Kidney tubule cell (primary cell): ENCODE results near the gene SLC24A4.
A peak's percentile ranks its signal among the peaks of the same experiment; 100 is the strongest.

Experiments used
- DNase-seq: peaks from one replicate; pipeline ENCODE4 v3.0.0-alpha.2; 2018; ENCODE audit warnings: low spot score

SLC24A4 gene

GRCh38 chr14:92323011-92323915 is at the start of gene SLC24A4:
Gene SLC24A4, plus strand, starts transcription at chr14:92323165. Its CDS starts 666 bp downstream, at chr14:92323831.
- DNase-seq = peak; percentile 1

DNA sequence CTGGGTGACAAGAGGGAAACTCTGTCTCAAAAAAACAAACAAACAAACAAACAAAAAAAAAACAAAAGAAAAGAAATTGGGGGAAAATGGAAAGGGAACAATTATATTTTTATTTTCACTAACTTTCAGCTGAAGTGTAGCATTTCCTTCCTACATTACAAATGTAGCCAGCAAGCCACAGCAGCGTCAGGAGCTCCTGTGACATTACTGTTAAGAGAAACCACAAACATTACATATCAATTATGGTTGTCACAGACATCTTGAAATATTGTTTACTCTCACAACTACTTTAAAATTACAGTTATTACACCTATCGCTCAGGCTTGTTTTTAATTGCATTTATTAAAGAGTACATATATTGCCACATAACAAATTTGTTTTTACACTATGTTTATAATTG is 49.8 kb upstream of the SLC24A4 start:
- no peak for DNase-seq

- no peak for DNase-seq
These were observed 48.9 kb upstream of the SLC24A4 start for GRCh38 chr14:92274055-92274454.

DNA sequence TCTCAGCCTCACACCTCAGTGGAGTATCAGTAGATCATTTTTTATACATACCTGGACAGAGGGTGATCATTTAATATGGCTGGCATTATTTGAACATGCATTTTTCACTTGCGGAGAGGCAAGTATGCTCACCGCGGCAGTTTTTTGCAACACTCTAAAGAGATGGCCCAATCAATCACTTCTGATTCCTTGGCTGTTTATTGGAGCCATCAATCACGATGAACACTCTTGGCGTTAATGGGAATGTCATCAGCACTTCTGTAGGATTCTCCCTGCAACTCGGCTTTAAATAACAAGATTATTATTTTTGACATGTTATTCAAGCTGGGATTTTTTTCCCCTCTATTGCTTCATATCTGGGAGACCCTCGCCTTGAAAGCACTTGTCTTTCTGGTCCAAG is 46.9 kb upstream of the SLC24A4 start:
- DNase-seq = no peak

DNA sequence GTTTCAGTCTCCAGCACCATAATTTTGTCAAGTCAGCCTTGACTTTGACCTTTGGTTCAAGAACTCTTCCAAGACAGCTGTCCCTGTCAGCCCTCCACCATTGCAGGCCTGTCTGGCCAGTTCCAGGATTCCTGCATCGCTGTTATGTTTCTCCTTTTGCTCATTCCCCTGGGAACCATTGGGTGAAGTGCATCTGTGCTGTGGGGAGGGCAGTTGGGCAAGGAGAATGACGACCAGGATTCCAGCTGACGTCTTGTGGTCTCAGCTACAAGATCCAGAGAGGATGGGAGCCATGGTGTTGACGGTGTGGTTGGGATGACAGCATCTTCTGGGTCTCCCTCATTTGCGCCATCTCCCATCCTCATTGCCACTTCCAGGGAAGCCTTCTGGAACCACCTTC is 45.9 kb upstream of the SLC24A4 start:
- no peak for DNase-seq

DNA sequence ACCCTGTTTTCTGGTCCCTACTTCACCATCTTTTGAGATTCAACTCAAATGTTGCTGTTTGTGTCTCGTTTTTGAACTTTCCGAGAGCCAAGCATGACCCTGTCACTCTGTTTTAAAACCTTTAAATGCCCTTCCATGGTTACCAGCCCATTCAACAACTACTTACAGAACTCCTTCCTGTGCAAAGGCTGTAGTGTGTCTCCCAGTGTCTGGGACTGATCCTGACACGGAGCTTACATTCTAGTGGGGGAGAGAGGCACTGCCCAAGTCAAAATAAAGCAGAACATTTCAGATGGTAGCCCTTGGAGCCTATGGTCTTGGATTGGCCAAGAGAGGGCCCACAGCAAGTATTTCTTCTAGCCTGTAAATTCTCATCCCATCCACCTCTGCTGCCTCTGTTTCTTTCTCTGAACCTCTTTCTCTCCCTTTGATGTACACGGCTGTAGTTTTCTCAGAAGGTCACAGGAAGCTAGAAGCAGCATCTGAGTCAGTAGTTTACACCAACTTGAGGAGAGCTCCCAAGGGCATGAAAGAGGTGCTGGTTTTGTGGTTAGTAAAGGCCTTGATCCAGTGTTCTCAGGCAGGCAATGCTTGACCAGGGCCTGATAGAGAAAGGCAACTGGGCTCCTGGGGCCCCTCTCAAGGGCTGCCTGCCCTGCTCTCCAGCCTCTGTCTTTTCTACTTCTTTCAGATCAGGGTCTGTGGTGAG is 42.3 kb upstream of the SLC24A4 start:
- no peak for DNase-seq

- DNase-seq = no peak
These were observed 40.3 kb upstream of the SLC24A4 start for GRCh38 chr14:92282669-92283068.

GRCh38 chr14:92285311-92285710 is 37.7 kb upstream of the SLC24A4 start:
- DNase-seq = no peak

DNA sequence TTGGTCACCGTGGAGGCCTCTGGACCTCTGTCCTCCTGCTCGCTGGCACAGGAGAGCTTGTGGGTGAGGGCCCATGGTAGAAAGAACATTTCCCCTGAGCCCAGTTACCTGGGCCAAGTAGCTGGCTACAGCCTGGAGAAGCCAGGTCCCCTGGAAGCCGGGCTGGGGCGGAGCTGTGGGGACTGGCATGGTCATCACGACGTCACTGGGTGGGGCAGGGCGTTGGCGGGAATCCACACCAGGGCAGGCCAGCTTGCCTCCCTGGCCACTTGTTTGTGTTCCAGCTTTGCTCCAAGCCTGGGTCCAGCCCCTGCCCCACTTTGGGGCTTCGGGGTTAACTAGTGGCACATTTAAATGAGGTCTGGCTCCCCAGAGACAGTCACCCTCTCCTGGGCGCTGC is 35.0 kb upstream of the SLC24A4 start:
- DNase-seq = no peak

DNA sequence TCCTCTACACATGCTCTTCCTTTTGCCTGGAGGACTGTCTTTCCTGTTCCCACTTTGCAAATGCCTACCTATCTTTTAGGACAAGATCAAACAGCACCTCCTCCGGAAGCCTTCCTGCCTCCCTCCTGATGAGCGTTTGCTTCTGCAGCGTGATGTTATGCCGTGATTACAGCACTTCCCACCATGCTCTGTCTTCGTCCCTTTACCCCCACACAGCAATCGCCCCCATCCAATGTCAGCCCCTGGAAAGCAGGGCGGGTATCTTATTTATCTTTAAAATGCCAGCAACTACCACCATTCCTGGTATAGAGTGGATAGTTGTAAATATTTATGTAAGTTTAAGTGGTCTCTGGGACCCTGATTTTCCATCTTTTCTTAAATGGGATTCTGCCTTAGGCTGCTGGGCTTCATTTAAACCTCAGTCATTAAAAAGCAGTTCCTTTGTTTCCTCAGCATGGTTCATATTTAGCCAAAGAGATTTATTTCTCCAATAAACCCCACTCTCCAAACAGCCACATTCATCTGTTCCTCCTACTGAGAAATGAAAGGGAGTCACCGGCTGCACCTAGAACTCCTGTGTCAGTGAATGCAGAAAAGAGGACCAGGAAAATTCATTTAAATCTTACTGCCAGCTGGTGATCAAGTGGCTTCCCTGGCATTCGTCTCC is 33.8 kb upstream of the SLC24A4 start:
- DNase-seq = no peak

DNA sequence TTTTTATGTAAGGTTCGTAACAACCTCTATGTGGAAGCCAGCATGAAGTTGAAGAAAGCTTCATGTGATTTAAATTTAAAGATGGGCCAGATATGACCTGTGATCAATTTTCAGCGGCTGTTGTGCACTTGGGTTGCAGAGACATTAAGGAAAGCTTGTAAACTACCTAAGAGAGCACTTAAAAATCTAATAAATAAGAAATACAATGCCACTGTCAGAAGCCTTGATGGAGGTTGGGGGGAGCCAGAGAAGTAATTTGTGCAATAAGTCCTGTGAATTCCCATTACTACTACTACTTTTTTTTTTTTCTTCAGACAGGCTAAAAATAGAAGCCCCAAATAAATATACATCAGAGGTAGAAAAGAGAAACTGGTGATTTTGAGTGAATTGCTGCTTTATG is 30.3 kb upstream of the SLC24A4 start:
- DNase-seq = no peak

- no peak for DNase-seq
These were observed 28.5 kb upstream of the SLC24A4 start for GRCh38 chr14:92294506-92294905.

GRCh38 chr14:92297818-92298595 is 25.0 kb upstream of the SLC24A4 start:
- no peak for DNase-seq

- no peak for DNase-seq
These were observed 20.5 kb upstream of the SLC24A4 start for GRCh38 chr14:92302481-92302880.

GRCh38 chr14:92308716-92309115 is 14.2 kb upstream of the SLC24A4 start:
- DNase-seq = no peak

DNA sequence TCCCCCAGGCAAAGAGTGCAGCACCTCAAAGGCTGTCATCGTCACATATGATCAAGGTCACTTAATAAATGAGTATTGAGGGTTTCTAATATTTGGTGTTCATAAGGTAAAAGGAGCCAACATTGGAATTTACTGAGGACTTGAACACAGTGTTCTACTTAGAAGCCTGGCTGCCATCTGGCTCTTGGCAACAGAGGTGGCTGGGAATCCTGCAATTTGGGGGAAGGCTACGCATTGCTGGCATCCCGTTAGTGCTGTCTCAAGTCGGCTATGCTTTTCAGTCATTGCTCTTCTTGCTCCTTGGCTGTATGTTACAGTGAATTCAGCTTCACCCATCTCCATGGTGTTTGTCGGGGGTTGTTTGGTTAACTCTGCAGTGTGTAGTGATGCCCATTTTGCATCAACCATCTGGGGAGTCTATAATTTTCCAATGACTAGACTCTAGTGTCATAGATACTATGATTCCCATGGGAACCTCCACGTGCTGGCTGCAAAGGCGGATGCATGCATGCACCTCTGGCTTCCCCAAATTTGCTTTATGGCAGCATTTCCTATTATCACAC is 12.9 kb upstream of the SLC24A4 start:
- DNase-seq = no peak

DNA sequence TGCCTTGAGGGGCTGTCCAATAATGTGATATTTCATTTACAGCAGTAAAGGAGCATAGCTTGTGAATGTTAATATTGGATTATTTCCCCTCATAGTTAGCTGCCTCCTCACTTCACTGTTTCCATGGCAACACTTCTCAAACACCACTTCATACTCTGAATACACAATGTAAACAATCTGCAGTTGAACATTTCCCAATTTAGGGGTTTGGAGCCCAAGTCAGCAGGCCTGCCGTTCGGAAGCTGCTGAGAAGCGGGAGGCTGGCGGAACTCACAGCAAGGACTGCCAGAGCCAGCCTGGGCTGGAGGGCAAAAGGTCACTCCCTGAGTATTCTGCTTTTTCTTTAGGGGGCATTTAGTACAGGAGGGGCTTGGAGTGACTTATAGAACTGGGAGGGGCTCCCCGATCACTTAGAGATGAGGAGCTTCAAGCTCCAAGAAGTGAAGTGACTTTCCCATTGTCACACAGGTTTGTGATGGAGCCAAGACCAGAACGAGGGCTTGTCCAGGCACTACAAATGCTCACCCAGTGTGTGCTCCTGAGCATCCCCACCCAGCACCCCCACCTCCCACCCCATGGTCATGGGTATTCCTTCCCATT is 12.1 kb upstream of the SLC24A4 start:
- no peak for DNase-seq

- no peak for DNase-seq
These were observed 8.8 kb upstream of the SLC24A4 start for GRCh38 chr14:92314182-92314581.

- DNase-seq = no peak
These were observed 7.7 kb upstream of the SLC24A4 start for GRCh38 chr14:92315050-92315805.

- DNase-seq = no peak
These were observed 6.8 kb upstream of the SLC24A4 start for GRCh38 chr14:92316176-92316575.

GRCh38 chr14:92316937-92317336 is 6.0 kb upstream of the SLC24A4 start:
- peak; percentile 69 for DNase-seq
